ENCODE data around the gene AHDC1.

AHDC1 gene

DNA sequence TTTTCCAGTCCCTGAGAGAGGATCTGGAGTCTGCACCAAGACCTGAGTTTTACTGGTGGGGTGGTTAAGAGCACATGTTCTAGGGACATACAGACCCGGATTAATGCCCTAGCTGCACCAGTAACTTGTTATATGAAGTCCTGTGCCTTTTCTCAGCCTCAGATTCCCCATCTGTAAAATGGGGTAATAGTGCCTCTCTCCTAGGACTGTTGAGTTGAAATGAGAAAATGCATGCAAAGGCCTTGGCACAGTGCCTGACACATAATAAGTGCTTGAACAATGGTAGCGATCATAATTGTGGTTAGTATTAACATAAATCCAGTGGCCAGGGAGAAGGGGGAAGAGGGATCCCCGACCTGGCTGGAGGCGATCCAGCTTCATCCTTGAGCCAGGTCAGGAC lies 12.3 kb downstream of the AHDC1 start:
- no peak for TF ChIP-seq CTCF (IDR thresholded peaks at IDR 0.05; ENCODE audit: low read depth, low read length)
- DNase-seq (ENCODE audit: low read depth in 2 of 2) = peak; percentile 52 to 65
- no peak overlapping the region for H3K4me3 ChIP-seq (replicated peaks in 1 of 2; ENCODE audit: low read depth in 2 of 2, low read length in 2 of 2)

- no peak for TF ChIP-seq CTCF (IDR thresholded peaks at IDR 0.05; ENCODE audit: low read depth, low read length)
- no peak overlapping the region for H3K4me3 ChIP-seq (replicated peaks in 1 of 2; ENCODE audit: low read depth in 2 of 2, low read length in 2 of 2)
- DNase-seq (ENCODE audit: low read depth in 2 of 2) = no peak
Observed at GRCh38 chr1:27590917-27591508, 12.9 kb downstream of the AHDC1 start.

GRCh38 chr1:27589841-27590426 lies 14.0 kb downstream of the AHDC1 start:
- peak in 1 of 2 donors; percentile 63 for DNase-seq (ENCODE audit: low read depth in 2 of 2)
- TF ChIP-seq CTCF (IDR thresholded peaks at IDR 0.05; ENCODE audit: low read depth, low read length) = no peak
- H3K4me3 ChIP-seq (replicated peaks in 1 of 2; ENCODE audit: low read depth in 2 of 2, low read length in 2 of 2) = no peak overlapping the region

DNA sequence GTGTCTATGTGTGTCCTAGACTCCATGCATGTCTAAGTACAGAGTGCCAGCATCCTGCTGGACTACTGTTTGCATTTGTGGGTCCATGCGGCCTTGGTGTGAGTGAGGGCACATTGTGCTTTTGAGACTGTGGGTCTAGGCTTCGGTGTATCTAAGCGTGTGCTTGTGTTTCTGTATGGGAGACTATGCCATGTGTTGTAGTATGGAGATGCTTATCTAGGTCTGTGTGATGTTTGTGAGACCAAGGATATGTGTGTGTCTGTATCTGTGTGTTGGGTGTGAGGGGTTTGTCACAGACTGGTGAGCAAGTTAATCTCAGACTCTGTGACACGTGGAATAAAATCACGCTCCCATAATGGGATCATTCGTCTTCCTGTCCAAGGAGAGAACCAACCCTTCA lies 14.5 kb downstream of the AHDC1 start:
- H3K4me3 ChIP-seq (replicated peaks in 1 of 2; ENCODE audit: low read depth in 2 of 2, low read length in 2 of 2) = no peak overlapping the region
- no peak for TF ChIP-seq CTCF (IDR thresholded peaks at IDR 0.05; ENCODE audit: low read depth, low read length)
- no peak for DNase-seq (ENCODE audit: low read depth in 2 of 2)

GRCh38 chr1:27588256-27589232 lies 15.4 kb downstream of the AHDC1 start:
- no peak for TF ChIP-seq CTCF (IDR thresholded peaks at IDR 0.05; ENCODE audit: low read depth, low read length)
- DNase-seq (ENCODE audit: low read depth in 2 of 2) = peak in 1 of 2 donors; percentile 66
- no peak overlapping the region for H3K4me3 ChIP-seq (replicated peaks in 1 of 2; ENCODE audit: low read depth in 2 of 2, low read length in 2 of 2)

- H3K4me3 ChIP-seq (replicated peaks in 1 of 2; ENCODE audit: low read depth in 2 of 2, low read length in 2 of 2) = no peak overlapping the region
- no peak for TF ChIP-seq CTCF (IDR thresholded peaks at IDR 0.05; ENCODE audit: low read depth, low read length)
- no peak for DNase-seq (ENCODE audit: low read depth in 2 of 2)
Observed at GRCh38 chr1:27585684-27586083, 18.3 kb downstream of the AHDC1 start.

Data from cardiac fibroblast (primary cell).